HFFc6 (cell line): ENCODE data around the gene KRT81. TPM values are rescaled to one million over a fixed set of nuclear protein-coding genes. Genes with fewer than 3 reads are reported as not detected.
"Not testable (repeated sequence)": the region's sequence is repeated elsewhere in the genome, so short reads cannot be mapped to it uniquely, and the experiment has no call there.

Experiments
- DNase-seq: peaks from one replicate; pipeline ENCODE4 v3.0.0-alpha.2; 2018
- H3K27ac Mint-ChIP-seq: 2 replicates; pipeline ENCODE4 v1.8.0; 2020; ENCODE audit warnings: mild to moderate bottlenecking, mixed read lengths
- H3K27me3 Mint-ChIP-seq: 2 replicates; pipeline ENCODE4 v1.8.0; 2021; ENCODE audit warnings: mild to moderate bottlenecking, moderate library complexity, mixed read lengths; ENCODE audit not compliant: insufficient read depth
- H3K36me3 Mint-ChIP-seq: 2 replicates; pipeline ENCODE4 v1.8.0; 2021; ENCODE audit warnings: low read depth, mixed read lengths
- H3K4me1 Mint-ChIP-seq: 2 replicates; pipeline ENCODE4 v1.8.0; 2020; ENCODE audit warnings: low read depth, mixed read lengths
- H3K4me3 Mint-ChIP-seq: 2 replicates; pipeline ENCODE4 v1.8.0; 2020; ENCODE audit warnings: mild to moderate bottlenecking, moderate library complexity, mixed read lengths
- H3K9me3 Mint-ChIP-seq: 2 replicates; pipeline ENCODE4 v1.8.0; 2020; ENCODE audit warnings: mild to moderate bottlenecking, mixed read lengths
- total RNA-seq, 6 experiments: library from RNA; stranded (reverse); fragmentation: NEBNext Ultra II Directional; extraction: Animal tissue kit (Norgen Biotek cat#: 25700); gene quantifications; 2 replicates in 1 of 6; 3 replicates in 5 of 6; pipeline ENCODE4 v1.2.3, GENCODE V29; 2021
- TF ChIP-seq, protein P1 (sequence below): fragments of 200-600 bp; sonication (generic); IDR thresholded peaks from 2 replicates; pipeline ENCODE4 v1.5.0; 2021; ENCODE audit warnings: antibody characterized with exemption, mild to moderate bottlenecking

KRT81 gene
- total RNA-seq, 6 experiments from 2014 or later, result 0.34 to 0.84 (median 0.70) TPM

DNA sequence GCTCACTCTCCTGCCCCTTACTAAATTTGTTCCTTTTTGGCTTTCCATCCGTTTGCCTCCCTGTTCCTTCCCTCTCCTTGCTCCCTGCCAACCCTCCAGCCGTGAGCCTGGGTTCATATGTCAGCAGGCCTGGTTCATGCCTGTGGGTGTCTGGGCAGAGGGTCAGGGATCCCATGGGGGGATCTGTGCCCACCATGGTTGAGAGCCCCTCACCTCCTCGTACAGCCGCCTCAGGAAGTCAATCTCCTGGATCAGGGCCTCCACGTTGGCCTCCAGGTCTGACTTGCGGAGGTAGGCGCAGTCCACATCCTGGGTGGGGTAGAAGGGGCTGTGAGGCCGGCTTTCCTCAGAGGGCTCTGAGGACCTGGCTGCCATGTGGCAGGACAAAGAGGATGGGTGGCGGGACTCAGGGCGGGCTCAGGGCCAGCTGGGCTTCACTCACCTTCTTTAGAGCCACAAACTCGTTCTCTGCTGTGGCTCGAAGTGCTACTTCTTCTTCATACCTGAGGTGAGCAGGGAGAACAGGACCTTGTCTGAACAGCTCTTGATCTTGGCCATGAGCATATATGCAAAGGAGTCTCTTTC is 26.2 kb upstream of the KRT81 start:
- no peak overlapping the region for H3K4me3 Mint-ChIP-seq
- DNase-seq, result no peak
- peaks cover 43% of the 10 kb centered on the region for H3K27me3 Mint-ChIP-seq
- no peaks in the 10 kb centered on the region for H3K9me3 Mint-ChIP-seq
- H3K36me3 Mint-ChIP-seq, result no peaks in the 10 kb centered on the region
- H3K4me1 Mint-ChIP-seq, result no peaks in the 10 kb centered on the region
- TF ChIP-seq, protein P1, sequence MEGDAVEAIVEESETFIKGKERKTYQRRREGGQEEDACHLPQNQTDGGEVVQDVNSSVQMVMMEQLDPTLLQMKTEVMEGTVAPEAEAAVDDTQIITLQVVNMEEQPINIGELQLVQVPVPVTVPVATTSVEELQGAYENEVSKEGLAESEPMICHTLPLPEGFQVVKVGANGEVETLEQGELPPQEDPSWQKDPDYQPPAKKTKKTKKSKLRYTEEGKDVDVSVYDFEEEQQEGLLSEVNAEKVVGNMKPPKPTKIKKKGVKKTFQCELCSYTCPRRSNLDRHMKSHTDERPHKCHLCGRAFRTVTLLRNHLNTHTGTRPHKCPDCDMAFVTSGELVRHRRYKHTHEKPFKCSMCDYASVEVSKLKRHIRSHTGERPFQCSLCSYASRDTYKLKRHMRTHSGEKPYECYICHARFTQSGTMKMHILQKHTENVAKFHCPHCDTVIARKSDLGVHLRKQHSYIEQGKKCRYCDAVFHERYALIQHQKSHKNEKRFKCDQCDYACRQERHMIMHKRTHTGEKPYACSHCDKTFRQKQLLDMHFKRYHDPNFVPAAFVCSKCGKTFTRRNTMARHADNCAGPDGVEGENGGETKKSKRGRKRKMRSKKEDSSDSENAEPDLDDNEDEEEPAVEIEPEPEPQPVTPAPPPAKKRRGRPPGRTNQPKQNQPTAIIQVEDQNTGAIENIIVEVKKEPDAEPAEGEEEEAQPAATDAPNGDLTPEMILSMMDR, result no peak
- no peak overlapping the region for H3K27ac Mint-ChIP-seq

DNA sequence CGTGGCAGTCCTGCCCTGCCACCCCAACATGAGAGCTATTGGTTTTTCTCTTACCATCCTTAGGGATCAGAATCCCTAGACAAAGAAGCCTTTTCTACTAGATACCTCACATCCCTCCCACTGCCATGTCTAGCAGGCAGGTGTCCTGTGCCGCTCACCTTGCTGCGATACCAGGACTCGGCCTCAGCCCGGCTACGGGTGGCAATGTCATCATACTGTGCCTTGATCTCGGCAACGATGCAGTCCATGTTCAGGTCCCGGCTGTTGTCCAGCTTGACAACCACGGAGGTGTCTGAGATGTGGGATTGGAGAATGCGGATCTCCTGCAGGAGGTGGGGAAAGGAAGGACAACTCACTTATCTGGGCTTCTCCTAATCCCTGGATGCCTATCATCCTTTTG is 25.4 kb upstream of the KRT81 start:
- no peaks in the 10 kb centered on the region for H3K9me3 Mint-ChIP-seq
- H3K4me1 Mint-ChIP-seq, result peaks cover 2% of the 10 kb centered on the region; the same call in 1 of the 2 replicates
- no peaks in the 10 kb centered on the region for H3K36me3 Mint-ChIP-seq
- DNase-seq, result no peak
- no peak overlapping the region for H3K4me3 Mint-ChIP-seq
- H3K27ac Mint-ChIP-seq, result no peak overlapping the region
- H3K27me3 Mint-ChIP-seq, result peaks cover 37% of the 10 kb centered on the region
- TF ChIP-seq, protein P1, result no peak

DNA sequence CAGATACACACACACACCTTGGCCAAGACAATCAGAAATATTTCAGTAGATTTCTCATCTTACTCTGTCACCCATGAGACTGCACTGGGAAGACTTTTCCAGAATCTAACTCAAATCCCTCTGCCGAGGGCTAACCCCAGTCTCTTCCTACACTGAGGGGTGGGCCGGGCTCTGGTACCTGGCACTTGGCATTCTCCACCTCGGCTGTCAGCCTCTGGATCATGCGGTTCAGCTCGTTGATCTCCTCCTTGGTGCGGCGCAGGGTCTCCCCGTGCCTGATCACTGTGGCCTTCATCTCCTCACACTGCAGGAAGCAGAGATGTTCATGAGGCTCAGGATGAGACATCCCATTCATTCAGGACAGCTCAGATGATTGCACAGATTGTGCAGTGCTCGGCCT is 25.0 kb upstream of the KRT81 start:
- TF ChIP-seq, protein P1, result no peak
- Mint-ChIP-seq H3K27ac (no peak overlapping the region), H3K4me1 (peaks cover 6% of the 10 kb centered on the region; the same call in 1 of the 2 replicates), H3K36me3 (no peaks in the 10 kb centered on the region), H3K9me3 (no peaks in the 10 kb centered on the region), H3K27me3 (peaks cover 36% of the 10 kb centered on the region), H3K4me3 (no peak overlapping the region)
- no peak for DNase-seq

DNA sequence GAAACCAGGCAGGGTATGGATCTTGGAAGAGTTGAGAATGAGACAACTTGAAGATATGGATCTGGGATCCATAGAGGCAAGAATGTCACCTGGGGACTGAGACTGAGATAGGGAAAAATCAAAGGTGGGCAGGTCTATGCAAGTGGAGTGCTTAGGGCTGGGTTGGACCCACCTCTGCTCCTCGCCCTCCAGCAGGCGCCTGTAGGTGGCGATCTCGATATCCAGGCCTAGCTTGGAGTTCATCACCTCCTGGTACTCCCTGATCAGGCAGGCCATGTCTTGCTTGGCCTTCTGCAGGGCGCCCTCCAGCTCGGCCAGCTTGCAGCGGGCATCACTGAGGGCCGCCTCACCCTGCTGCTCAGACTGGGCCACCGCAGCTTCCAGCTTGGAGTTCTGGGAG is 24.4 kb upstream of the KRT81 start:
- TF ChIP-seq, protein P1, result peak; percentile 61
- Mint-ChIP-seq H3K27me3 (peaks cover 36% of the 10 kb centered on the region), H3K4me1 (peaks cover 12% of the 10 kb centered on the region; the same call in 1 of the 2 replicates)
- not testable (repeated sequence) for H3K27ac Mint-ChIP-seq, H3K4me3 Mint-ChIP-seq, H3K9me3 Mint-ChIP-seq, H3K36me3 Mint-ChIP-seq, DNase-seq

DNA sequence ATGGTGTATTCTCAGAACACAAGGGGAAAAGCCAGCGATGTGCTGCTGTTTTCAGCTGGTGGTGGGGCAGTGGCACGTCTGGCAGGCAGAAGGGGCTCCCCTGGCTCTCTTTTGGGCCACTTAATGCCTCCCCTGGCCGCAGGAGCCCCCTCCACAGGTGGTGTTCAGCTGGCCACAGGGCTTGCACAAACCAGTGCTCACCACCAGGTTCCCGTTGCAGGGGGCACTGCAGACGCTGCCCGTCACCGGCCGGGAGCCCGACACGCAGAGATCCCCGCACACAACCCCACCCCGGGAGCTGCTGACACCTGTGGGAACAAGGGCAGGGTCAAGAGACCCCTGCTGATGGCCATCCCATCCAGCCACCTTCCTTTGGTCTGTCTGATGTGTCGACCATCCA is 23.2 kb upstream of the KRT81 start:
- peaks cover 15% of the 10 kb centered on the region; the same call in 1 of the 2 replicates for H3K4me1 Mint-ChIP-seq
- no peak for DNase-seq
- peaks cover 37% of the 10 kb centered on the region for H3K27me3 Mint-ChIP-seq
- H3K9me3 Mint-ChIP-seq, result no peaks in the 10 kb centered on the region
- H3K4me3 Mint-ChIP-seq, result no peak overlapping the region
- H3K27ac Mint-ChIP-seq, result no peak overlapping the region
- TF ChIP-seq, protein P1, result peak; percentile 18; the same call in 1 of the 2 replicates
- H3K36me3 Mint-ChIP-seq, result no peaks in the 10 kb centered on the region

DNA sequence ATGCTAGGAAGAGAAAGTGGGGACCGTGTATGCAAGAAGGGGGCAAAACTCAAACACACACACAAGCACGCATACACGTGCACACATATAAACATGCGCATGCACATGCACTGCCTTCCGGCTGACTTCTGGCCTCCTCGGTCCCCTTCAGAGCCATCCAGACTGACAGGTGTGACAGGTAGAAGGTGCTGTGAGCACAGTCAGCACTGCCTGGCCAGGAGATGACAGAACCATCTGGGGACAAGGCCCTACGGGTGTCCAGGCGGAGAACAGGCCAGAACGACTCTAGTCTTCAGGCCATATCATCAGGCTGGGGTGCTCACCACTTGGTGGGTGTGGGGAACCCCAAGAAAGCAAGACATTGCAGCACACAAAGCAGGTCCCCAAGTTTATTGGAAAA is 22.6 kb upstream of the KRT81 start:
- Mint-ChIP-seq H3K4me1 (peaks cover 16% of the 10 kb centered on the region), H3K36me3 (no peaks in the 10 kb centered on the region), H3K4me3 (no peak overlapping the region), H3K27me3 (peaks cover 35% of the 10 kb centered on the region), H3K9me3 (no peaks in the 10 kb centered on the region), H3K27ac (no peak overlapping the region)
- TF ChIP-seq, protein P1, result no peak
- DNase-seq, result no peak
